GM19438 (cell line): Measurements from ENCODE around the gene FAM228A.
"Not testable (repeated sequence)": the region's sequence is repeated elsewhere in the genome, so short reads cannot be mapped to it uniquely, and the experiment has no call there.

Experiments
- ATAC-seq: cut with Tn5 transposase; IDR thresholded peaks from one replicate; pipeline ENCODE4 v1.9.1; 2021; ENCODE audit warnings: low read depth; ENCODE audit not compliant: unreplicated experiment

FAM228A gene

DNA sequence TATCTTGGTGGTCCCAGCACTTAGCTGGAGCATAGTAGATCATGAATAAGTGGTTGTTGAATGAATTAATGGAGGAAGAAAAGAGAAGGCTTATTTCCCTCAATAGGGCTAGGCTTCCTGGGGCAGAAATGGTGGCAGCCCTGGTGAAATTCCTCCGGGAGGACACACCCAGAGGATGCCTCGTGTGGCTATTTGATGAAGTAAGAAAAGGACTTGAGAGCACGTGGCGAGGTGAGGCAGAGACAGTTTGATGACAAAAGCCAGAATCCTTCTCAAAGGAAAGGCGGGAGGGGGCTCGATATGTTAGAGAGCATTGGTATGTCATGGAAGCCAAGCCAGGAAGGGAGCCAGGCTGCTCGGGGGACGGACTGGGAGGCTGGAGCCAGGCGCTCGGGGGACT lies 14.7 kb downstream of the FAM228A start:
- no peak for ATAC-seq

GRCh38 chr2:24190503-24190902 lies 15.7 kb downstream of the FAM228A start:
- ATAC-seq: no peak

DNA sequence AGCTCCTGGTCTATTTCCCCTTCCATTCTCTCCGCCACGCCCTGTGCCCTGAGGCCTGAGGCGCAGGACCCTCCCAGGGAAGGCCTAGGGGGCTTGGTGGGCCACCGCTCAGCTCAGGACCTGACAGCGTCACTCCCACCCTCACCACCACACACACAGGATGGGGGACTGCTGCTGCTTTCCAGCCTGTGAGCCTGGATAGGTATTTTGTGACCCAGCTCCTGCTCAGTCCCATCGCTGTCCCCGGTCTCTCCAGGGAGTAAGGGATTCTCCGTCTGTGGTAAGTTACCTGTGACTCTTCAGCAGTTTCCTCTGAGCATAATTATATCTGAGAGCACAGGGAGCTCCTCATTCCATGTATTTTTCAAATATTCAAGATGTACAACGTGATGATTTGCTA lies 16.3 kb downstream of the FAM228A start:
- ATAC-seq: no peak

DNA sequence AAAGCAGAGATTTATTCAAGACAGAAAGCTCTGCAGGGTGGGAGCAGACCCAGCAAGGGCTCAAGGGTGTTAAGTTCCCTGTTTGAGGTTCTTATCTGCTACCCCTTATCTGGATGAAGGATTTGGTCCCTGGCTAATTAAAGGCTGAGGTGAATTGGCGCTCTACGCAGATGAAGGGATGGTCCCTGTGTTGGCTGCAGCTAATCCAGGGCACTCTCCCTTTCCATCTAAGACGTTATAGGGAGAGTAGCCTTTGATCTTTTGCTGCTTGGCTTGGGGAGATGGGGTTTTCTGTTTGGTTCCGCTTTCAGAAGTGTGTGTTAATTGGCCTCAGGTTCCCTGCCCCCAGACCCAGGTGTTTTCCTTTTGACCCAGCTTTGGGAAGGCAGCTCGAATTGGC lies 17.0 kb downstream of the FAM228A start:
- ATAC-seq: no peak

- not testable (repeated sequence) for ATAC-seq
Observed at GRCh38 chr2:24197213-24197612, 22.4 kb downstream of the FAM228A start.

DNA sequence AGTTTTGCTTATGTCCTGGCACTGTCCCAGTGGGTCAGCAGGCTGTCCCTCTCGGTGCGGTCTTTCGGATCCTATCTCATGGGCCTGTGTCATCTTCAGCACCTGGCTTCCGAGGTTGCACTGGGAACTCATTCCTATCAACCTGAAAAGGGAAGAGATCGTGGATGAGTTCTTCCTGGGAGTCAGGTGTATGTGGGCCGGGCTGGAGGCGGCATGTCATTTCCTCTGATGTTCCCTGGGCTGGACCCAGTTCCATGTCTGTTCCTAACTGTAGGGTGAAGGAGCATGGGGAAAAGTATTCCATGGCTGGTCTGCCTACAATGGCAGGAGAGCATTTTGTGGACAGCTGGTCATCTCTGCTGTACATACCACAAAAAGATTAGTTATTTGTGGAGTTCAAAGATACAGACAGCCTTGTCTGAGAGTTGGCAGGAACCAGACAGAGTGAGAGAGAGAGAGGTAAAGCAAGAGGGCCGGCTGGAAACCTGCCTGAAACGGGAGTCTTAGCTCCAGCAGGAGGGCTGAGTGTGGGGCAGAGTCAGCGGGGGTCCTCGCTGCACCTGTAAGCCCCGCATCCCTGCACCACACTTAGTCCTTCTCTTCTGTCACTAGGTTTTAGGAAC lies 25.2 kb downstream of the FAM228A start:
- no peak for ATAC-seq

DNA sequence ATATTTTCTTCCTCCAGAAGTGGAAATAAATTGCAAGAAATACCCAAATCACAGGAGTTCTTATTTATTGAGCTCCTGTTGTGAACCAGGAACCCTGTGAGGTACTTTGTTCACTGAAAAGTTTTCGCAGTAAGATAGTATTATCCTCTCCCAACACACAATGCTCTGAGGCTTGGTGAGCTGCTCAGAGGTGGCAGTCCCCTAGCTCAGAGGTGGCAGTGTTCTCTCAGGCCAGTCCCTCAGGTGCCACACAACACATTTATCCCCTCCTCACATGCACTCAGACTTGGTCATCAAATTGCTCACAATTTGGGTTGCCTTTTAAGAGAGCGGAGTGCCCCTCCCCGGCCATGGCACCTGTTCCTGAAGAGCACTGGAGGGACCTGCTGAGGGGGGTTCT lies 25.9 kb downstream of the FAM228A start:
- no peak for ATAC-seq

- no peak for ATAC-seq
Observed at GRCh38 chr2:24203029-24203786, 28.4 kb downstream of the FAM228A start.

- ATAC-seq: no peak
Observed at GRCh38 chr2:24203787-24204150, 28.9 kb downstream of the FAM228A start.

DNA sequence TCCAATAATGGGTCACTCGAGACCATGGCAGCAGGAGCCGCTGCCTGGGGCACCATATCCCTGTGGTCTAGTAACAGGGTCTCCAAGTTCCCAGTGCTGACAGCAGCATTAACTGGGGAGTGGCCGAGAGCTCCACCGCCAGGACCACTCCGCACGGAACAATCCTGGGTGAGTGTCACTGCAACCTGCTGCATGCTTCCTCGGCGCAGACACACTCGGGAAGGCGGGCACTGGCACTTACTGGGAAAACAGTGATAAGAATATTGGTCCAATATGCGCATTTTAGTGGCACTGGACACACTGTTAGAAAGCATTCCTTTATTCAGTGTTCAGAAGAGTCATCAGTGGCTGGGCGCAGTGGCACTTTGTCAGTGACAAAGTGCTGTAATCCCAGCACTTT lies 29.7 kb downstream of the FAM228A start:
- no peak for ATAC-seq

DNA sequence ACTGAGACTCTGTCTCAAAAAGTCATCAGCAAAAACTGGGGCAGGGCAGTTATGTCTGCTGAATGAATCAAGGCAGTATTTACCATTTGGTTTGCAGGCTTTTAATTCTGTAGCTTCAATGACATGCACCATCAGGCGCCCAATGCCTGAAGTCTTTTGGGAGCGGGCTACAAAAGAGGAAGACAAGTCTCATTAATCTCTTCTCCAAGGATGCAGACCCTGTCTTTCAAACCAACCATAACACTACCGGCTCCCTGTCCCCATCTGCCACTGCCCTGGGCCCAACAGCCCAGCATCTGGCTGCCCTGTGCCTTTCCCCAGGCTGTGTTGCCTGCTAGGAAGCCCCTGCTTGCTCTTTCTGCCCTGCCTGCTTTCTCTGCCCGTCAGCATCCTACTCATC lies 30.3 kb downstream of the FAM228A start:
- no peak for ATAC-seq

- ATAC-seq: no peak
Observed at GRCh38 chr2:24206242-24206641, 31.4 kb downstream of the FAM228A start.

GRCh38 chr2:24206714-24207113 lies 31.9 kb downstream of the FAM228A start:
- ATAC-seq: no peak

- ATAC-seq: no peak
Observed at GRCh38 chr2:24207359-24207758, 32.5 kb downstream of the FAM228A start.

GRCh38 chr2:24208490-24208889 lies 33.6 kb downstream of the FAM228A start:
- ATAC-seq: no peak

DNA sequence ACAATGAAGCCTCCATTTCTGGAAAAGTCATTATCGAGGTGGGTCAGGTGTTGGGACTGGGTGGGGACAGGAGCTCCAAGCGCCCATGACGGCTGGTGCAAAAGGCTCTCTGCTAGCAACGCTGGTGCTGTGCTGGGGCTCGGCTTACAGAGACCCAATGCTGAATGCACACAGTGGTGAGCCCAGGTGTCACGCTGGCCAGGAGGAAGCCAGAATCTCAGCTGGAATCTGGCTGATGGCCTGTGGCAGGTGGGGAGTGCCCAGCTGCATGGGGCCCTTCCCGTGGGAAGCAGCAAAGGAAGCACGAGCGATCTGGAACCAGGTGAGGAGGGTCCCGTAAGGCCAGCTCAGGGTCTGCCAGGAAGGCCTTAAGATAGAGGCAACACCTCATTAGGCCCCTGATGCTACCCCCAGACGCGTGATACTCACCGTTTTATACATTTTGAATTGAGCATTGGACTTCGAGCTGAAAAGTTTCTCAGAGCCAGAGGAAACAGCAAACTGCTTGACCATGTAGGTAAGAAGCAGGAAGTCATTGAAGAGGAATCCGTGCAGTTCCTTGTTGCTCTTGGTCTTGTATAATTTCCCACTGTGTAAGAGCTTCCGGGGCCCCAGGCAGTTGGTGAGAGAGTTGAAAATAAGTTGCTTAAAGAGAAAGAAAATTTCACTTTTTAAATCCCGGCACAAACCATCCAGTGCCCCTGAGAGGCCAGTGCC lies 34.7 kb downstream of the FAM228A start:
- ATAC-seq: no peak

- ATAC-seq: no peak
Observed at GRCh38 chr2:24210106-24210455, 35.2 kb downstream of the FAM228A start.

- no peak for ATAC-seq
Observed at GRCh38 chr2:24210723-24211122, 35.9 kb downstream of the FAM228A start.

DNA sequence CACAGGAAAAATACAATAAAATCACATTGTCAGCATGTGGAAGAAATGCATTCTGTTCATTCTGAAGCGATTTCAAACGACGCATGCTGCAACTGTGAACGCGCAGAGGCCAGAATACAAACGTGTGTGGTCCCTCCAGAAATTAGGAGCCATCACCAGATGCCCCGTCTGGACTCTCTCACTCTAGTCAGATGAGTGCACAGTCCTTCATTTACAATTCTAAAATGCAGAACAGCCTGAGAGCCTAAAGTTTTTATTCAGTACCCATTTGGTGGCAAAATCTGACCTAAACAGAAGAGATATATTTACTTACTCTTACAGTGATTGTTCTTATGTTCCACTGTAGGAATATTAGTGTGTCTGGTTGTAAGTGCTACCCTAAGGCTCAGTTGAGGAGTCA lies 36.6 kb downstream of the FAM228A start:
- ATAC-seq: no peak

- ATAC-seq: peak; percentile 89
Observed at GRCh38 chr2:24214880-24215279, 40.0 kb downstream of the FAM228A start.

DNA sequence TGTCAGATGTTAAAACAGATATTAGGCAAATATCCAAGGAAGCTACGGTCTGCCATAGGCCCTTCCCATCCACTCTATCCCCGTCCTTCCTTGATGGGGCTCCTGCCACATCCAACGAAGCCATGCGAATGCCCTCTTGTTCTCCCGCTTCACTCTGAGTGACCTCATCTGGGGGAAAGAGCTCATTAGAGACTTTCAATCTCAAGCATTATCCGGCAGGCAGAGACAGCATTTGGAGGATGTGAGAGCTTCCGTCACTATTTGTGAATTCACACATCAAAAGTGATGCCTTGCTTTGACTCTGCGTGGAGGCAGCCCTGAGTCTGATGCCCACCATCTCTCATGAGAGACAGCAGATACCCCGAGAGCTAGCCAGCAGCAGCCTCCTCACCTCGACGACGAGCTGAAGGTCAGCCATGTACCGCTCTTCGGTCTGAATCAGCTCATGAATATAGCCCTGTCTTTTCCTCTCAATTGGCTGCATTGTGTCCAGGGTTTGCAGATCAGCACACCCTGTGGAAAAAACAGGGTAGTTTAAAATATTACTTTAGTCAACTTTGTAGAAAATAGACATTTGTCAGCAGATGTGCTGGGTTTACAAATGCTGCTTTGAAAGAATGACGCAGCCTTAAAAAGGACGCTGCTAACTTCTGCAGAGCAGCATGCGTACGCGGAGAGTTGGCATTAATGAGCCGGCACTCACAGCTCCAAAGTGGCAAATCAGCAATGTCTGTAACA lies 45.9 kb downstream of the FAM228A start:
- no peak for ATAC-seq
